HFF-Myc (cell line): Measurements from ENCODE around the gene STK24.

ENCODE experiments used
- DNase-seq: peaks from one replicate; pipeline ENCODE4 v3.0.0-alpha.2; 2011; ENCODE audit warnings: low read depth; ENCODE audit errors: extremely low read depth
- H3K4me3 ChIP-seq: replicated peaks from 2 replicates; pipeline ENCODE4 v1.5.1; 2011; ENCODE audit warnings: low read depth, mild to moderate bottlenecking, control low read depth, low read length
- TF ChIP-seq, protein P1 (sequence below): IDR thresholded peaks from 2 replicates; pipeline ENCODE4 v1.5.1; 2012; ENCODE audit warnings: mild to moderate bottlenecking, low read depth, low read length, control low read depth; ENCODE audit errors: missing control alignments

The STK24 gene

GRCh38 chr13:98440390-98441055 is 136.4 kb downstream of the STK24 start:
- no peak overlapping the region for H3K4me3 ChIP-seq
- no peak for DNase-seq
- TF ChIP-seq, protein P1, sequence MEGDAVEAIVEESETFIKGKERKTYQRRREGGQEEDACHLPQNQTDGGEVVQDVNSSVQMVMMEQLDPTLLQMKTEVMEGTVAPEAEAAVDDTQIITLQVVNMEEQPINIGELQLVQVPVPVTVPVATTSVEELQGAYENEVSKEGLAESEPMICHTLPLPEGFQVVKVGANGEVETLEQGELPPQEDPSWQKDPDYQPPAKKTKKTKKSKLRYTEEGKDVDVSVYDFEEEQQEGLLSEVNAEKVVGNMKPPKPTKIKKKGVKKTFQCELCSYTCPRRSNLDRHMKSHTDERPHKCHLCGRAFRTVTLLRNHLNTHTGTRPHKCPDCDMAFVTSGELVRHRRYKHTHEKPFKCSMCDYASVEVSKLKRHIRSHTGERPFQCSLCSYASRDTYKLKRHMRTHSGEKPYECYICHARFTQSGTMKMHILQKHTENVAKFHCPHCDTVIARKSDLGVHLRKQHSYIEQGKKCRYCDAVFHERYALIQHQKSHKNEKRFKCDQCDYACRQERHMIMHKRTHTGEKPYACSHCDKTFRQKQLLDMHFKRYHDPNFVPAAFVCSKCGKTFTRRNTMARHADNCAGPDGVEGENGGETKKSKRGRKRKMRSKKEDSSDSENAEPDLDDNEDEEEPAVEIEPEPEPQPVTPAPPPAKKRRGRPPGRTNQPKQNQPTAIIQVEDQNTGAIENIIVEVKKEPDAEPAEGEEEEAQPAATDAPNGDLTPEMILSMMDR = no peak

GRCh38 chr13:98439896-98440295 is 137.0 kb downstream of the STK24 start:
- no peak for DNase-seq
- no peak overlapping the region for H3K4me3 ChIP-seq
- TF ChIP-seq, protein P1 = no peak

- no peak overlapping the region for H3K4me3 ChIP-seq
- TF ChIP-seq, protein P1 = no peak
- DNase-seq = no peak
These were observed 137.6 kb downstream of the STK24 start for GRCh38 chr13:98439126-98439828.

DNA sequence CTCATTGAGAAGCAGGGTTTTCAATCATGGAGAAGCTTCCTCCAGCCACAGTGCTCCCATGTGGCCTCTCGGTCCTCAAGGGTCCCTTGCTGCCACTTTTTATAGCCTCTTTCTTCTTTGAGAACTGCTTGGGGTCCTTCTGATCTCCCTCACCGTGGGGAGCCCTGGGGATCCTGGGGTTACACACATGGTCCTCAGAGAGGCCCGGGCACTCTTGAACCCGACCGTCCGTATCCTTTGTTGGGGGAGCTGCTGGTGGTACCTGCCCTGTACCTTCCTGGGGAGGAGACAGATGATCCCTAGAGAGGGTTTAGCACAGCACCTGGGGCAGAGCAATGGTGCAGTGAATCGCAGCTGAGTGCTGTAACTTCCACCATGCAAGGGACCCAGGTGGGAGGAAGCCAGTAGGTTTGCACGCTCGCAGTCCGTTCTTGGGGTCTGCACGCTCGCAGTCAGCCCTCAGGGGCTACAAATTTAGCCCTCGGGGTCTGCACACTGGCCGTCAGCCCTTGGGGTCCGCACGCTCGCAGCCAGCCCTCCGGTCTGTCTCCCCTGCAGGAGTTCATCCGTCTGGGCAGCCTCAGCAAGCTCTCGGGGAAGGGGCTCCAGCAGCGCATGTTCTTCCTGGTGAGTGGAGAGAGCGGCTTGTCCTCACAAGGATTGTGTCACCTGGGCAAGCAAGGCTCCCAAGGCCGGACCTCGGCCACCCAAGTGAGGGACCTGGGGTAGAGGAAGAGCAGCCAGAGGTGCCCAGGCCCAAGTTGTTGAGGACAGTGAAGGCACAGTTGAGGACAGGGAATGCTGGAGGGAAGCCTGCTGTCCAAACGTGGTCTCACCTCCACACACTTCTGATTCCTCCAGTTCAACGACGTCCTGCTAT is 138.4 kb downstream of the STK24 start:
- TF ChIP-seq, protein P1 = no peak
- no peak overlapping the region for H3K4me3 ChIP-seq
- DNase-seq = no peak

- H3K4me3 ChIP-seq = no peak overlapping the region
- no peak for DNase-seq
- TF ChIP-seq, protein P1 = no peak
These were observed 140.5 kb downstream of the STK24 start for GRCh38 chr13:98436233-98436910.

DNA sequence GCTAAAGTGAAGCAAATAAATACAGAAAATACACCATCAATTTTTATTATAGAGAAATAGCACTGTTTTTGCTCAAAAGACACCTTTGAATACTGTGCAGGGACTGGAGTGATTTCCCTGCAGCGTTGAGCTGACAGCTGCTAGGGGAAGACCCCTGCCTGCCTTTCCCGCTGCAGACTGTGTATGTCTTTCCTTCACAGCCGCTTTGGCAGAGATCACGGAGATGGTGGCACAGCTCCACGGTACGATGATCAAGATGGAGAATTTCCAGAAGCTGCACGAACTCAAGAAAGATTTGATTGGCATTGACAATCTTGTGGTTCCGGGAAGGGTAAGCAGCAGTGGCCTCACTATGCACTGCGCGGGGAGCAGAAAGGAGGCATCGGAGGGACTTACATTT is 141.5 kb downstream of the STK24 start:
- no peak for DNase-seq
- TF ChIP-seq, protein P1 = no peak
- no peak overlapping the region for H3K4me3 ChIP-seq
